ENCODE measurements around the gene CHMP2A.
"Not testable (repeated sequence)": the region's sequence is repeated elsewhere in the genome, so short reads cannot be mapped to it uniquely, and the experiment has no call there.

Gene CHMP2A

DNA sequence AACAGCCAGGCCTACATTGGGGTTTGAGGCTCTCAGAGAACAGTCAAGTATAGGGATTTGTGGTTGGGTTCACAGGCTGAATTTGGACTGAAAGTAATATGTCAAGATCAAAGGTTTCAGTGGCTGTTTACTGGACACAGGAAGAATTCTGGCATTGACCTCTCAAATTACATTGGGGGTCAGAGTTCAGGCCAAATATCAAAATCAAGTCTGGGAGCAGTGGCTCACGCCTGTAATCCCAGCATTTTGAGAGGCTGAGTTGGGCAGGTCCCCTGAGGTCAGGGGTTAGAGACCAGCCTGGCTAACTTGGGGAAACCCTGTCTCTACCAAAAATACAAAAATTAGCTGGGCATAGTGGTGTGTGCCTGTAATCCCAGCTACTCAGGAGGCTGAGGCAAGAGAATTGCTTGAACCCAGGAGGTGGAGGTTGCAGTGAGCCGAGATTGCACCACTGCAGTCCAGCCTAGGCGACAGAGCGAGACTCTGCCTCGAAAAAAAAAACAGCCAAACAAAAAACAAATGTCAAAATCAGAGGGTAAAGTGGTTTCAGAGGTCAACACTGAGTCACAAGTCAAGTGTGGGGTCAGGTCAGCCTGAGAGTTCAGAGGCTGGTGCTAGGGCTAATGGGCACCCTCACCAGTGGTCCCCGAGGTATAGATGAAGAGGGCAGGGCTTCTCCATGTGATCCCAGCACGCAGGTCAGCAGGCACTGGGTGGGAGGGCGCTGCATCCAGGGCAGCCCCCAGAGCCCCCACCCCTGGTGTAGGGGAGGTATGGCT is 44.6 kb downstream of the CHMP2A start:
- no peak for DNase-seq

DNA sequence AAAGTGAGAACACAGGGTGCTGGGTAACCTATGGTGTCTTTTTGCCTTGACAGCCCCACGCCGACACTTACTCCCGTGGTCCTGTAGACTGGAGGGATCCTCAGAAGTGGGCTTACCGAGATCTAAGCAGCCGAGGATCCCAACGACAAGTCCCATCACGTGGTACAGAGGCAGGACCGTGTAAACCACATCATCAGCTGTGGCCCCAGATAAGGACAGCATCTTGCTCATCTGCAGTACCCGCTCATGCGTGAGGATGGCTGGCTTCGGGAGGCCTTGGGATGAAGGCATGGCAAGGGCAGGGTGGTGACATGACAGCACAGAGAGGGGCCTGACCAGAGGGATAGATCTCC is 45.2 kb downstream of the CHMP2A start:
- DNase-seq, result no peak

DNA sequence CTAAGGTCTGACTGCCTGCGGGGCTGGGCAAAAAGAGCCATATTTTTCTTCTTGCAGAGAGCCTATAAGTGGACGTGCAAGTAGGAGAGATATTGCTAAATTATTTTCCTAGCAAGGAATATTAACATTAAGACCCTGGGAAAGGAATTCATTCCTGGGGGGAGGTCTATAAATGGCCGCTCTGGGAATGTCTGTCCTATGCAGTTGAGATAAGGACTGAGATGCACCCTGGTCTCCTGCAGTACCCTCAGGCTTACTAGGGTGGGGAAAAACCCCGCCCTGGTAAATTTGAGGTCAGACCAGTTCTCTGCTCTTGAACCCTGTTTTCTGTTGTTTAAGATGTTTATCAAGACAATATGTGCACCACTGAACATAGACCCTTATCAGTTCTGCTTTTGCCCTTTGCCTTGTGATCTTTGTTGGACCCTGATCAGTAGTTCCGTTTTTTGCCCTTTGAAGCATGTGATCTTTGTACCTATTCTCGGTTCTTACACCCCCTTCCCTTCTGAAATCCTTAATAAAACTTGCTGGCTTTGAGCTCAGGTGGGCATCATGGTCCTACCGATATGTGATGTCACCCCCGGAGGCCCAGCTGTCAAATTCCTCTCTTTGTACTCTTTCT is 47.2 kb downstream of the CHMP2A start:
- not testable (repeated sequence) for DNase-seq
